GM18505 (cell line): ENCODE results near the gene TFAP2D.

Source experiments
- ATAC-seq: cut with Tn5 transposase; IDR thresholded peaks from one replicate; pipeline ENCODE4 v1.9.1; 2021; ENCODE audit not compliant: unreplicated experiment
- POLR2A ChIP-seq: IDR thresholded peaks from 4 replicates; pipeline ENCODE4 v1.6.1; 2011; ENCODE audit warnings: borderline replicate concordance; ENCODE audit not compliant: insufficient read depth, insufficient read length; ENCODE audit errors: extremely low read depth

TFAP2D gene

DNA sequence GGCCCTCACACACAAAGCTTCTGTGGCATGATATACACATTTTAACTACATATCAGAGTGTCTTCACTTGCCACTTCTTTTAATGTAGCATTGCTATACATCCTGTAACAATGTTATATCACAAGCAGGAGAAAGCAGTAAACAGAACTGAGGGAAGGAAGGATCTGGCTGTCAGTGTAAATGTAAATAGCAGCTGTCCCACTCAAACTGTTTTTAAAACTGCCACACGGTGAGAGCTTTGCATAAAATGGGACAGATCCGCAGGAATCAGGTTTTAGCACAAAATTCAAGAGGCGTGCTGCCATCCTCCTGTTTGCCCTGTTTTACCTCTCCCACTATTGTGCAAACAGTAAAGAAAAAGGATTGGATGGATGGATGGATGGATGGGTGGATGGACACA is 28.8 kb downstream of the TFAP2D start:
- ATAC-seq: no peak
- TF ChIP-seq POLR2A: no peak

DNA sequence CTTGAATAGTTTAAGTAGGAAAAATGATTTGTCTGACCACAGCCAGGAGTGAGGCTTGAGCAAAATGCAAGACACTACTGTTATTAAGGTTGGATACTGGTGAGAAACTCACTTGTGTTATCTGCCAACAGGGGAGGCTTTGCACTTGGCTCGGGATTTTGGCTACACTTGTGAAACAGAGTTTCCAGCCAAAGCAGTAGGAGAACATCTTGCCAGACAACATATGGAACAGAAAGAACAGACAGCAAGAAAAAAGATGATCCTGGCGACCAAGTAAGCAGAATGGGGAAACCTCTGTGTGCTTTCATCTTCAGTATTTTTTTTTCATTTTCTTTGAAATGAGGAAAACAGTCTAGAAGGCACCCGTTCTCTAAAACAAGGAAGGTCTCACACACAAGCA is 31.6 kb downstream of the TFAP2D start:
- TF ChIP-seq POLR2A: no peak
- ATAC-seq: no peak

DNA sequence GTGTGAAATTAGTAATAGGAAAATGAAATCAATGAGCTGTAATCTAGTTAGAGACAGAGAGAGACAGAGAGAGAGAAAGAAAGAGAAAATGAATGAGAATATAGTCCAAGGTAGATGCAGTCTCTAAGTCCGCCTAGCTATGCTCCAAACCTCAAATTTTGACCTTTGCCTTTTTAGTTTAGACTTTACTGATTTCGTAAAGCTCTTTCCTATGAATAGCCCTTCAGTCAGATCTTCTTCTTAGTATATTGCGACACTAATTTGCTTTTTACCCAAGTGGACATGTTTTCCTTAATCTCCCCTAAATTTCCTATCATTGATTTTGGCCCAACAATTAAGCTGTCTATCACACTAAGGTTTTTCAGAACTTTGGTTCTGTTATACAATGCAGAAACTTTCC is 49.5 kb downstream of the TFAP2D start:
- ATAC-seq: no peak
- no peak for TF ChIP-seq POLR2A

DNA sequence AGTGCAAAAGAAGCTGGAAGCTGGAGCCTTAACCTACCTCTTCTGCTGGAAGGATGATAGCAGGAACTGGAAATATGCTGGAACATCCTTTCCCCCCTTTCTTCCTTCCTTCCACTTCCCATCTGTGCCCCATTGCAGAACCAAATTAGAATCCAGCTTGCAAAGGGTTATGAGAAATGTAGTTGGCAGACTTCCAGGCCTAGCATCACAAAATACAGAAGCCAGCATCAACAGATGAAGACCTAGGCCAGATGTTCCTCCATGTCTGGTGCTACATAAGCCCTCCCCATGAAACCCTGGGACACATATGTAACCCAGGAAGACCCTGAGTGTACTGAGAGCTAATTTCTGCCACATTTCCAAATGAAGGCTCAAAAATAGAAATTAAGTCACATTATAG is 65.4 kb downstream of the TFAP2D start:
- no peak for TF ChIP-seq POLR2A
- ATAC-seq: no peak

DNA sequence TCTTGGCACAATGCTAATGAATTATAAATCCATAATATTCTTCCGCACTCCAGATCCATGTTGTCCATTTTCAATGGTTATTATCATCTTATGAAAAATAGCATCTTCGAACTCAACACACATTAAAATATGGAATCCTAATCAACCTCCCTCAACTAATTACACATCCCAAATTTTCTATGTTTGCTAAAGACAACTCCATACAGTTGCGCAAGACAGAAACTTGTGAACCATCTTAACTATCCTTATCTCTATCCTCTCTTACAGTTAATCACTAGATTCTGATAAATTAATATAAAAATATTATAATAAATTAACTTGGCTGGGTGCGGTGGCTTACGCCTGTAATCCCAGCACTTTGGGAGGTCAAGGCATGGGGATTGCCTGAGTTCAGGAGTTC is 67.1 kb downstream of the TFAP2D start:
- no peak for TF ChIP-seq POLR2A
- ATAC-seq: no peak

DNA sequence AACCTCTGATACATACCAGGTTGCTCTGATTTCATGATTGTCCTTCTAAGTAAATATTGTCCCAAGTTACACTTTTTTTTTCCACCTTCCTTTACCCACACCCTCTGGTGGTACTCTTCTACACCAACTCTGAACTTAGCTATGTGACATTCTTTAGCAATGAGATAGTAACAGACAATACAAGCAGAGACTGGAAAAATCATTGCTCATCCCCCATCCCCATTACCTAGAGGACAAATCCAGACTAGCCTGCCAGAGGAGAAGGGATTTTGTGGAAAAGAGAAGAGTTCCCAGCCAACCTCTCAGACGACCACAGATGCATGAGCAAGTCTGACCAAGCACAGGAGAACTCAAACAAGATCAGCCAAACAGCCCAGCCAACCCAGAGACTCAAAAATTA is 72.6 kb downstream of the TFAP2D start:
- no peak for ATAC-seq
- no peak for TF ChIP-seq POLR2A

DNA sequence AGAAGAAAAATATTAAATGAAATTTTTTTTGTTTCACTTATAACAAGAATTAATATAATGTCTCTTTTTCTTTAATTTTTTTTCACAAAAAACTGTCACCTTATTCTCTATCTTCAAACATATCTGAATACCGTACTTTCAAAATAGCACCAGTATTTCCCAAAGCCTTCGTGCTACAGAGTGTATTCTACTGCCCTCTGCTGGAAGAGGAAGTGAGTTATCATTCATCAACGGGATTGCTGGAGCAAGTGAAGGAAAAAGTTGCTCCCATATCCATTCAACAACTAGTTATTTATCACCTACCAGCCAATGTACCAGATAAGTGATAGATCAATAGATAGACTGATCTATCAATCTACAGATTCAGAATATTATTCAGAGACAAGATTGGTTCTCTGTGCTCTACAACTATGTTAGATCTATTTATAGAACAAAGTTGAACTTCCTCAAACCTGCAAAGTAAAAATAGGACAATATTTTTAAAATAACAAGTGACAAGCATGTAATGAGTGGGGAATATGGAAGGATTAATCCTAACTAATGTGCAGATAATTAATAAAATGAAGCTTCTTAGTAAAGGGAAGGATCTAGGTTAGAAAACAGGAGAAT is 78.7 kb downstream of the TFAP2D start:
- TF ChIP-seq POLR2A: no peak
- peak; percentile 79 for ATAC-seq

DNA sequence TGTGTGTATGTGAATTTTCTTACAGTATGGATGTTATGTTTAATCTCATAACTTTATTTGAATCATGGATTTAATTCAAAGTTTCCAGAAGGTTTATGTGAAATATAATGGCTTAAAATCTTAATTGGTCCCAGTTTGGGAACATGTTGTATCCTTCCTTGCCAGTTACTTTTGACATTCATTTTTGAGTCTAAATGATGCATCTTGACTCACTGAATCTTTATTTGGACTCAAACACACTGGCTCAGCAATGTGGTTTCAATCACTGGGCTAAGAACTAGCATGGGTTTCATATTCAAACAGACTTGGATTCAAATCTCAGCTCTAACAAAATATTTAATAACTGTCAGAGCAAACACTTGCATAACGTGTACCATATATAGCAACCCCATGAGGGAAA is 79.4 kb downstream of the TFAP2D start:
- no peak for TF ChIP-seq POLR2A
- no peak for ATAC-seq

DNA sequence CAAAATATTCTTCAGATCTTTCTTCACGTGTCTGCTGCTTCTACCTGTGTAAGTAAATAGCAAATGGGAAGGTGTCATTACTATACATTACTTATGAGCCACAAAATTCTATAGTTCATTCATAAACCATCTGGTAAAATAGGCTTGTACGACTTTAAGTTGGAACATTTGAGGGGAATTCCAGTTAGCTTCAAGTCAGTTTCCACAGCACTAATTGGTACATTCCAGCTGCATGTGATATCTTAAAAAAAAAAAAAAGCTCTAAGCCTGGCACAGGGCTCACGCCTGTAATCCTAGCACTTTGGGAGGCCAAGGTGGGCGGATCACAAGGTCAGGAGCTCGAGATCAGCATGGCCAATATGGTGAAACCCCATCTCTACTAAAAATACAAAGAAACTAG is 82.2 kb downstream of the TFAP2D start:
- no peak for ATAC-seq
- TF ChIP-seq POLR2A: no peak

DNA sequence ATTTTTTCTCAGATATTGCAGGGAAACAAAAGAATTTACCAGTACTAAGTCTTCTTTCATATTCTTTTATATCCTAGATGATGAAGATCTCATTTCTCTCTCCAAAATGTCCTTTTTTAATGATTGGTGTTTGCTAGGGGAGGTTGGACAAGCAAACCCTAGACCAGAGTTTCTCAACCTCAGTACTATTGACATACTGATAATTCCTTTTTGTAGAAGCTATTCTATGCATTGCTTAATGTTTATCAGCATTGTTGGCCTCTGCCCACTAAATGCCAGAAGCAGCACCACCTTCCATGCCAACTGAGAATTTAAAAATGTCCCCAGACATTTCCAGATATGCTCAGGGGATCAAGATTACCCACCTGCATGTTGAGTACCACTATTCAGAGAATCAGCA is 91.0 kb downstream of the TFAP2D start:
- TF ChIP-seq POLR2A: no peak
- ATAC-seq: no peak

DNA sequence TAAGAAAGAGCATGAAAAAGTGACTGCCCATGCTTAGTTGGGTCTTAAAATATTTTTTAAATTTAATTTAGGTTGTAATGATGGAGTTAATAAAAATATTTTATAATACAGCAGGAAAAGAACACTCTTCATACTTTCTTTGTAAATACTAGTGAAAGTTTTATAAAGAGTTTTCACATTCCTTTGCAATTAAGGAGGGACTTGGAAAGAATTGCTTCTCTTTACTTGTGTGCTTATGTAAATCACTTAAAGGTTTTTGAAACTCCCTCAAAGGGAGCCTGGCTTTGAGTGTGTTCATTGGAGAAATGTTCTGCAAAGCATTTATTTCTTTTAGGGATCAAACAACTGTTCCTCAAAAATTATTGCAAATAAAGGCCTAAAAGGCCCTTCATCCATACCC is 93.7 kb downstream of the TFAP2D start:
- no peak for TF ChIP-seq POLR2A

DNA sequence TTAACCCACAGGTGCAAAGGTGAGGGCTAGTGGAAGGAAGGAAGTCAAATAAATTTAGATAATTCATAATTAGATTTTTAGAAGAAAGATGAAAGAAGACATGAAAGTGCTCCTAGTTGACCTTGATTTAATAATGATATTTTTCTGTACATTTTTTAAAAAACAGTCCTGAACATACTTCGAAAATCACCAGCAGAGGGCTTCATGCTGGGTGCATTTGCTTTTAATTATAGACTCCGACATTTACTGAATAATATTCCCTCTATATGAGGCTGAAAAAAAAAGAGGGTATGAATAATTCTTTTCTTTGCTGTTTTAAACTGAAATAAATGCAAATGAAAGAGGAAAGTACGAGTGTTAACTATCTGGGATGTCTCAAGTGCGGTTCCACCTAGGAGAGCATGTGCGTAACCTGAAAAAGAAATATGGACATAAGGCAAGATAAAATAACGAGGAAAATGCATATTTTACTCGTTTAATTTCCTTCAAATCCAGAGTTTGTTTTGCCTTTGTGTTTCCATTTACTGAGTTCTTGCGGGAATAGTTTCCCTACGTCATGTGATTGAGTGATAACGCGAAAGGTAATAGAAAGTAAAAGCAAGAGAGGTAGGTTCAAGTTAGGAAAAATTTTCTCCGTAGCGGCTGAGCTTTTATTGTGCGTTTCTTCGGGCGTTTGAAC is 102.2 kb downstream of the TFAP2D start:
- no peak for TF ChIP-seq POLR2A
- peak; percentile 30 for ATAC-seq

More for the DNA sequence above, 93.7 kb downstream of the TFAP2D start:
- ATAC-seq: no peak

DNA sequence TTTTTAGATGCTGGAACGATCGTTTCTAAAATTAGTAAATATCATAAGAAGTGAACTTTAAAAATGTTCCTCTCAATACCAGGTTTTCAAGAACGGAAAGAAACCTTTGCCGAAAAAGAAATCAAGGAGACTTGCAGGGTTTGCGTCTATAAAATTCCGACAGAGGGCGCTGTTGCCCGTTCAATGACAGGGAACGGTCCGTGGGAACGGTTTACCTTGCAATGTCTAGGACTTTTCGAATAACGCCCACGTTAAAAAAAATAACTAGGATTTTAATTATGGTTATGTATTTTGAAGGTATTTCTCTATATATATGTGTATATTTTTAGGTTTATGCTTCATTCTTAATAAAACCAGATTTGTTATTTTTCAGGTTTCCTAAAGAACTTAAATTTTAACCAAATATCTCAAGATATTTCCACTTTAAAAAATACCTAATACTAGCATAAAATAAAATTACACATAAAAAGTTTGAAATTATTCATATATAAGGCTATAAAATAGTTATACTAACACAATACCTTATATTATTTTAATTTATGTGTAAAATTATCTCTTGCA is 102.9 kb downstream of the TFAP2D start:
- TF ChIP-seq POLR2A: no peak
- ATAC-seq: peak; percentile 68

DNA sequence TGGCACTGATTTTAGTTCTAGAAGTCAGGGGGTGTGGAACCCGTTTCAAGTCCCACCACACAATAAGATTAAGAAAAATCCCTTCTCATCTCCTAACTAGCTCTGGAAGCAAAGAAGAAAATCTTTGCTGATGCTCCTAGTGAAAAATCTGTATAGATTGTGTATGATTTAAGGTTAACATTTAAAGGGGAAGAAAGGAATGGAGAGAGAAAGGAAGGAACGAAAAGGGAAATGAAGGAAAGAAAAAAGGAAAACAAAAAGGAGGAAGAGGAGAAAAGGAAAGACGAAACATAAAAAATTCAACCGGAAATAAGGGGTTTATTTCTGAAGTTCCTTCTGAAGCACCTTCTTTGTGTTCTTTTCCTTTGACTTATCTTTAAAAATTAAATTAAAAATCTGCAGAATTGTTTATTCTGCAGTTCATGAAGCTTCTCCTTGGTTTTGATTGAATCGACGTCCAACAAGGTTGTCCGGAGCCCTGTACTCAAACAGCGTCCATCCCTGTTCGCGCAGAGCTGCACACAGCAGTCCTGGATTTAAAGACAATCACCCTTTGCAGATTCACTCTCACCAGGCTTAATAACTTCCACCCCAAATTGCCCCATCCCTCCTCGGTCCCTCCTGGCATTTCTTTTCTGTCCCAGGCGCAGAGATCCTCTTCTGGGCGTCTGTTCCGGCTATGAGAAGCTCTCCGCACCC is 103.8 kb downstream of the TFAP2D start:
- no peak for TF ChIP-seq POLR2A
- ATAC-seq: no peak

DNA sequence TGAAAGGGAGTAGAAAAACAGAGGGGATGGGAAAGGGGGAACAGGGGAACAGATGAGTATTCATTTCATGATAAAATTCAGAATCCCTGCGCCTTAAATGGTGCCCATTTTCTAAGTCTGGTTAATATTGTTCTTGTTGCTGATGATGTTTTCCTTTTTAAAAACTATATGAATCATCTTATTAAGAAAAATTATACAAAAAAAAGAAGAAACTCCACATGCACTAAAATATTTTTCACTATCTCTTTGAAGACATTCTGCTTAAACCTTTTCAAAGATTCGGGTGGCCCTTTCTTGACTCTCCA is 104.3 kb downstream of the TFAP2D start:
- TF ChIP-seq POLR2A: no peak
- no peak for ATAC-seq

DNA sequence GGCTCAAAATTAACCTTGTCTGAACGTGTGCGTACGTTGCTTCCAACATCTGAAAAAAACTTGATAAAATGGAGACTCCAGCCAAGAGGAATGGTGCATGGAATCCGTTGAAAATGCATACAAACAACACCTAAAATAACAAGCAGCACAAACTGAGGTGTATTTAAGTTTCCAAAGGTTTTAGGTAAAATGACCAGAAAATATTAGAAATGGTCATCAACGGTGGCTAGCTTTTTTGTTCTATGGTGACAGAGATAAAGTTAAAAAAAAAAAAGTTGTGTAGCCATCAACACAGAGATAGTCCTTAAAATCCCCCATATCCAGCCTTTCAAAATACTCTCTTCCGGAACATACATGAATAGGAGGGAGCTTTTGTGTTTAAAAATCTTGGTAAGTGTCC is 104.7 kb downstream of the TFAP2D start:
- no peak for TF ChIP-seq POLR2A
- no peak for ATAC-seq
